HepG2 (cell line): ENCODE measurements around the gene FBF1. TPM values are rescaled to one million over a fixed set of nuclear protein-coding genes. Genes with fewer than 3 reads are reported as not detected.

Experiments used
- CEBPG ChIP-seq: IDR thresholded peaks from 2 replicates; pipeline ENCODE4 v1.6.1; 2016
- DR1 ChIP-seq: sonication (generic); formaldehyde crosslinking; IDR thresholded peaks from 2 replicates; pipeline ENCODE4 v1.8.0; 2021; ENCODE audit warnings: mild to moderate bottlenecking, missing genetic modification reagents, inconsistent platforms
- GTF3A ChIP-seq: sonication (generic); formaldehyde crosslinking; conservative IDR thresholded peaks from 2 replicates; pipeline ENCODE4 v1.4.0; 2020; ENCODE audit warnings: mild to moderate bottlenecking, missing genetic modification reagents
- IRF2 ChIP-seq: IDR thresholded peaks from 2 replicates; pipeline ENCODE4 v1.6.1; 2018; ENCODE audit warnings: missing genetic modification reagents, missing compliant biosample characterization
- ISX ChIP-seq: sonication (generic); formaldehyde crosslinking; conservative IDR thresholded peaks from 2 replicates; pipeline ENCODE4 v1.5.0; 2020; ENCODE audit warnings: missing genetic modification reagents
- KDM4B ChIP-seq: sonication (generic); formaldehyde crosslinking; IDR thresholded peaks from 2 replicates; pipeline ENCODE4 v1.4.0; 2020; ENCODE audit warnings: missing genetic modification reagents
- MAFF ChIP-seq: IDR thresholded peaks from 2 replicates; pipeline ENCODE4 v1.6.1; 2011; ENCODE audit warnings: low read depth, low read length, improper control_type of control experiment
- MED1 ChIP-seq: sonication (generic); formaldehyde crosslinking; IDR thresholded peaks from 2 replicates; pipeline ENCODE4 v1.4.0; 2020; ENCODE audit warnings: missing genetic modification reagents
- NR2F1 ChIP-seq, 2 experiments: fragments of 450-650 bp in 1 of 2; formaldehyde crosslinking in 1 of 2; IDR thresholded peaks; 2 replicates each; pipeline versions ENCODE4 v1.5.0 to v1.6.1; 2016 to 2020; ENCODE audit warnings: mild to moderate bottlenecking in 1 of 2, missing compliant biosample characterization in 1 of 2, missing genetic modification reagents in 1 of 2, moderate library complexity in 1 of 2
- POLR2AphosphoS2 ChIP-seq: IDR thresholded peaks from 2 replicates; pipeline ENCODE4 v1.6.1; 2011; ENCODE audit warnings: low read depth, low read length, improper control_type of control experiment
- SMARCE1 ChIP-seq: fragments of 450-650 bp; IDR thresholded peaks from 2 replicates; pipeline ENCODE4 v1.6.1; 2017; ENCODE audit warnings: borderline replicate concordance
- SSRP1 ChIP-seq: IDR thresholded peaks from 2 replicates; pipeline ENCODE4 v1.6.1; 2016; ENCODE audit warnings: control low read depth
- TARDBP ChIP-seq: sonication (generic); formaldehyde crosslinking; IDR thresholded peaks from 2 replicates; pipeline ENCODE4 v1.8.0; 2022; ENCODE audit warnings: mild to moderate bottlenecking, missing genetic modification reagents
- ZBTB42 ChIP-seq: sonication (generic); formaldehyde crosslinking; IDR thresholded peaks from 2 replicates; pipeline ENCODE4 v1.5.0; 2020; ENCODE audit warnings: mild to moderate bottlenecking, missing genetic modification reagents
- ZFAT ChIP-seq: sonication (generic); formaldehyde crosslinking; conservative IDR thresholded peaks from 2 replicates; pipeline ENCODE4 v1.8.1; 2023; ENCODE audit warnings: missing genetic modification reagents, inconsistent platforms
- ZNF160 ChIP-seq: sonication (generic); formaldehyde crosslinking; IDR thresholded peaks from 2 replicates; pipeline ENCODE4 v1.8.0; 2022; ENCODE audit warnings: mild to moderate bottlenecking, inconsistent platforms, missing genetic modification reagents
- ZNF263 ChIP-seq: sonication (generic); formaldehyde crosslinking; IDR thresholded peaks from 2 replicates; pipeline ENCODE4 v1.4.0; 2020; ENCODE audit warnings: missing genetic modification reagents
- ZNF432 ChIP-seq: sonication (generic); formaldehyde crosslinking; IDR thresholded peaks from 2 replicates; pipeline ENCODE4 v1.5.0; 2020; ENCODE audit warnings: missing genetic modification reagents, mild to moderate bottlenecking, borderline replicate concordance
- polyA plus RNA-seq, 8 experiments: library from polyadenylated mRNA; depleted of rRNA in 3 of 8; stranded (reverse) in 7 of 8; unstranded in 1 of 8; fragments of >200 nt; fragmentation: Illumina TruSeq in 4 of 8; extraction: Trizol in 4 of 8; gene quantifications; 2 replicates each; pipeline versions ENCODE4 v1.2.1 to v1.2.3, GENCODE V29; 2011 to 2016; ENCODE audit warnings: low read depth in 4 of 8, missing spikeins in 1 of 8, mixed read lengths in 1 of 8; ENCODE audit not compliant: insufficient read depth in 1 of 8
- total RNA-seq, 5 experiments: library from RNA; depleted of rRNA; stranded (reverse); fragments of >200 nt; fragmentation: Illumina TruSeq; extraction: Trizol; gene quantifications; 2 replicates each; pipeline ENCODE4 v1.2.3, GENCODE V29; 2016; ENCODE audit warnings: low read depth in 1 of 5
- TF ChIP-seq, protein P1 (sequence below): sonication (generic); formaldehyde crosslinking; IDR thresholded peaks from 2 replicates; pipeline ENCODE4 v1.5.1; 2020; ENCODE audit warnings: missing genetic modification reagents, mild to moderate bottlenecking, borderline replicate concordance
- TF ChIP-seq, protein P2 (sequence below): sonication (generic); formaldehyde crosslinking; IDR thresholded peaks from 2 replicates; pipeline ENCODE4 v1.4.0; 2020; ENCODE audit warnings: missing genetic modification reagents; ENCODE audit errors: not compliant biosample characterization
- TF ChIP-seq, protein P3 (sequence below): sonication (generic); formaldehyde crosslinking; IDR thresholded peaks from 2 replicates; pipeline ENCODE4 v1.5.0; 2020; ENCODE audit warnings: missing genetic modification reagents
- TF ChIP-seq, protein P4 (sequence below): sonication (generic); formaldehyde crosslinking; IDR thresholded peaks from 2 replicates; pipeline ENCODE4 v1.5.0; 2020; ENCODE audit warnings: missing genetic modification reagents
- TF ChIP-seq, protein P5 (sequence below): sonication (generic); formaldehyde crosslinking; IDR thresholded peaks from 2 replicates; pipeline ENCODE4 v1.5.1; 2020; ENCODE audit warnings: missing genetic modification reagents, mild to moderate bottlenecking, borderline replicate concordance

FBF1 gene
- total and polyA plus RNA-seq, 2 of the 13 experiments (the other 11 are each of a cell fraction or from before 2014, with no cell fraction given), result 2.4 to 8.1 TPM

DNA sequence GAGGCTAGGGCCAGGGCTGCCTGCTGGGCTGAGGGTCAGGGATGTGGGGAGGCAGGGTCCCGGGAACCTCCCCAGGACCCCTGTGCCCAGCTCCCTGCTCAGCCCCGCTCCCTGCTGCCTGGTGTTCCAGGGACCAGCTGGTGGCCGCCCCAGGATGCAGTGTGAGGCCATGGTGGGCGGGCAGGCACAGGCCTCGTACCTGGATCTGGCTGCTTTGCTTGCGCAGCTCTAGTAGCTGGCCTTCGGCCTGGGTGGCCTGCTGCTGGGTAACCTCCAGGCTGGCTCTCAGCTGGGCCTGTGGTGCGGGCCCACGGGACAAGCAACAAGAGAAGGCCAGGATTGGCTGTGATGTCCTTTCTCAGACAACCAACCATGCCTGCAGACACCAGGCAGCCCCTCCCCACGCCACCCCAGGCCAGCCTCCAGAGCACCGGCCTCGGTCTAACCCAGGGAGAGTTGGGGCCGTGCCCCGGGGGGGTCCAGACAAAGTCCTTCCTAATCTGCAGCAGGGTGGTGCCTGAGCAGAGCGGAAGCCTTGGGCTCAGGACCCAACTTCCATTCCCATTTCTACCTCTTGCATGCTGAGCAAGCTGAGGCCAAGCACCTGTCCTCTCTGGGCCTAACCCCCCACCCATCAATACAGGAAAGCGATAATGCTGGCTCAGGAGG lies 48.2 kb downstream of the FBF1 start (continued):
- TF ChIP-seq DR1 (CRISPR knock-in tag) (peak; percentile 82; the same call in 1 of the 2 replicates), POLR2AphosphoS2 (no peak), ZFAT (CRISPR knock-in tag) (no peak), MAFF (no peak), ZNF263 (CRISPR knock-in tag) (0 out of 2 replicates have a peak, but pooled peaks have one; percentile 4), ISX (CRISPR knock-in tag) (0 out of 2 replicates have a peak, but pooled peaks have one; percentile 28), CEBPG (CRISPR knock-in tag) (no peak), GTF3A (CRISPR knock-in tag) (no peak), MED1 (CRISPR knock-in tag) (peak; percentile 62), SMARCE1 (no peak), IRF2 (no peak), ZBTB42 (no peak), ZNF160 (CRISPR knock-in tag) (peak; percentile 38; the same call in 1 of the 2 replicates), KDM4B (peak; percentile 31; the same call in 1 of the 2 replicates), ZNF432 (CRISPR knock-in tag) (no peak; the same call in 1 of the 2 replicates), SSRP1 (CRISPR knock-in tag) (0 out of 2 replicates have a peak, but pooled peaks have one; percentile 42), TARDBP (CRISPR knock-in tag) (peak; percentile 78; the same call in 1 of the 2 replicates), NR2F1 (CRISPR knock-in tag; IDR thresholded peaks at IDR 0.05) (no peak)
- TF ChIP-seq, protein P1, sequence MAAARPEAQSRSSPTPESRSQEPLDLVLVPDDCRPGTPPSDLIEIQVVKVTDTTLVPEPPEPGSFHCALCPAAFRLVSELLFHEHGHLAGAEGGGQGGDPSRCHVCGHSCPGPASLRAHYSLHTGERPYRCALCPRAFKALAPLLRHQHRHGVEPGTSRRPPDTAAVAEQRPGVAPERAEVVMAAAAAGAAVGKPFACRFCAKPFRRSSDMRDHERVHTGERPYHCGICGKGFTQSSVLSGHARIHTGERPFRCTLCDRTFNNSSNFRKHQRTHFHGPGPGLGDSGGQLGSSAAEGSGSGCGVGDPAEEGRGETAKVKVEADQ (CRISPR knock-in tag), result no peak
- TF ChIP-seq, protein P2, sequence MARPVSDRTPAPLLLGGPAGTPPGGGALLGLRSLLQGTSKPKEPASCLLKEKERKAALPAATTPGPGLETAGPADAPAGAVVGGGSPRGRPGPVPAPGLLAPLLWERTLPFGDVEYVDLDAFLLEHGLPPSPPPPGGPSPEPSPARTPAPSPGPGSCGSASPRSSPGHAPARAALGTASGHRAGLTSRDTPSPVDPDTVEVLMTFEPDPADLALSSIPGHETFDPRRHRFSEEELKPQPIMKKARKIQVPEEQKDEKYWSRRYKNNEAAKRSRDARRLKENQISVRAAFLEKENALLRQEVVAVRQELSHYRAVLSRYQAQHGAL (CRISPR knock-in tag), result no peak
- TF ChIP-seq, protein P3, sequence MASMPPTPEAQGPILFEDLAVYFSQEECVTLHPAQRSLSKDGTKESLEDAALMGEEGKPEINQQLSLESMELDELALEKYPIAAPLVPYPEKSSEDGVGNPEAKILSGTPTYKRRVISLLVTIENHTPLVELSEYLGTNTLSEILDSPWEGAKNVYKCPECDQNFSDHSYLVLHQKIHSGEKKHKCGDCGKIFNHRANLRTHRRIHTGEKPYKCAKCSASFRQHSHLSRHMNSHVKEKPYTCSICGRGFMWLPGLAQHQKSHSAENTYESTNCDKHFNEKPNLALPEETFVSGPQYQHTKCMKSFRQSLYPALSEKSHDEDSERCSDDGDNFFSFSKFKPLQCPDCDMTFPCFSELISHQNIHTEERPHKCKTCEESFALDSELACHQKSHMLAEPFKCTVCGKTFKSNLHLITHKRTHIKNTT (CRISPR knock-in tag), result no peak
- TF ChIP-seq, protein P4, sequence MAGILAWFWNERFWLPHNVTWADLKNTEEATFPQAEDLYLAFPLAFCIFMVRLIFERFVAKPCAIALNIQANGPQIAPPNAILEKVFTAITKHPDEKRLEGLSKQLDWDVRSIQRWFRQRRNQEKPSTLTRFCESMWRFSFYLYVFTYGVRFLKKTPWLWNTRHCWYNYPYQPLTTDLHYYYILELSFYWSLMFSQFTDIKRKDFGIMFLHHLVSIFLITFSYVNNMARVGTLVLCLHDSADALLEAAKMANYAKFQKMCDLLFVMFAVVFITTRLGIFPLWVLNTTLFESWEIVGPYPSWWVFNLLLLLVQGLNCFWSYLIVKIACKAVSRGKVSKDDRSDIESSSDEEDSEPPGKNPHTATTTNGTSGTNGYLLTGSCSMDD (CRISPR knock-in tag), result no peak
- TF ChIP-seq, protein P5, sequence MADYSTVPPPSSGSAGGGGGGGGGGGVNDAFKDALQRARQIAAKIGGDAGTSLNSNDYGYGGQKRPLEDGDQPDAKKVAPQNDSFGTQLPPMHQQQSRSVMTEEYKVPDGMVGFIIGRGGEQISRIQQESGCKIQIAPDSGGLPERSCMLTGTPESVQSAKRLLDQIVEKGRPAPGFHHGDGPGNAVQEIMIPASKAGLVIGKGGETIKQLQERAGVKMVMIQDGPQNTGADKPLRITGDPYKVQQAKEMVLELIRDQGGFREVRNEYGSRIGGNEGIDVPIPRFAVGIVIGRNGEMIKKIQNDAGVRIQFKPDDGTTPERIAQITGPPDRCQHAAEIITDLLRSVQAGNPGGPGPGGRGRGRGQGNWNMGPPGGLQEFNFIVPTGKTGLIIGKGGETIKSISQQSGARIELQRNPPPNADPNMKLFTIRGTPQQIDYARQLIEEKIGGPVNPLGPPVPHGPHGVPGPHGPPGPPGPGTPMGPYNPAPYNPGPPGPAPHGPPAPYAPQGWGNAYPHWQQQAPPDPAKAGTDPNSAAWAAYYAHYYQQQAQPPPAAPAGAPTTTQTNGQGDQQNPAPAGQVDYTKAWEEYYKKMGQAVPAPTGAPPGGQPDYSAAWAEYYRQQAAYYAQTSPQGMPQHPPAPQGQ (CRISPR knock-in tag), result no peak; the same call in 1 of the 2 replicates
